Measurements from ENCODE around the gene NF2. TPM values are rescaled to one million over a fixed set of nuclear protein-coding genes. Genes with fewer than 3 reads are reported as not detected.
A peak's percentile ranks its signal among the peaks of the same experiment; 100 is the strongest.

Gene NF2
- total and polyA plus RNA-seq, 10 of the 15 experiments (the other 5 are each of a cell fraction or from before 2014, with no cell fraction given), result 2.2 to 49.8 (median 22.5) TPM

DNA sequence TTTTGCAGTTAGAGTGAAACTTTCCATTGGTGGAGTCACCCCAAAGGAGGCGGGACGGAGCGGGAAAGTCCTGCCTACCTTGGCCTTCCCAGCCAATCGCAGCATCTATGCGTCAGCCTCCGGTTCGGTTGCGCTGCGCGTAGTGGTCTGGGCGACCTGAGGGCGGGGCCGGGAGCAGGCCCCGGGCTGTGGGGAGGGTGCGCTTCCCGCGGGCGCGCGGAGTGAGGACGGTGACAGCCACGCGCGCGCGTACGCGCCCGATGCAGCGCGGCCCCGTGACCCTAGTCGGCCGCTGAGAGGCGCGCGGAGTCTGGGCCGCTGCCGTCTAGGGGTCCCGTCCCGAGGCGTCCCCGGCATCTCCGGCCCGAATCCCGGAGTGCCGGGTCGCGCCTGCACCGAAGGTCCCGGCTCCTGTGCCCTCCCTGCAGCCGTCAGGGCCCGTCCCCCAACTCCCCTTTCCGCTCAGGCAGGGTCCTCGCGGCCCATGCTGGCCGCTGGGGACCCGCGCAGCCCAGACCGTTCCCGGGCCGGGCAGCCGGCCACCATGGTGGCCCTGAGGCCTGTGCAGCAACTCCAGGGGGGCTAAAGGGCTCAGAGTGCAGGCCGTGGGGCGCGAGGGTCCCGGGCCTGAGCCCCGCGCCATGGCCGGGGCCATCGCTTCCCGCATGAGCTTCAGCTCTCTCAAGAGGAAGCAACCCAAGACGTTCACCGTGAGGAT is at the start of gene NF2 (continued):
- TF ChIP-seq, protein P1, sequence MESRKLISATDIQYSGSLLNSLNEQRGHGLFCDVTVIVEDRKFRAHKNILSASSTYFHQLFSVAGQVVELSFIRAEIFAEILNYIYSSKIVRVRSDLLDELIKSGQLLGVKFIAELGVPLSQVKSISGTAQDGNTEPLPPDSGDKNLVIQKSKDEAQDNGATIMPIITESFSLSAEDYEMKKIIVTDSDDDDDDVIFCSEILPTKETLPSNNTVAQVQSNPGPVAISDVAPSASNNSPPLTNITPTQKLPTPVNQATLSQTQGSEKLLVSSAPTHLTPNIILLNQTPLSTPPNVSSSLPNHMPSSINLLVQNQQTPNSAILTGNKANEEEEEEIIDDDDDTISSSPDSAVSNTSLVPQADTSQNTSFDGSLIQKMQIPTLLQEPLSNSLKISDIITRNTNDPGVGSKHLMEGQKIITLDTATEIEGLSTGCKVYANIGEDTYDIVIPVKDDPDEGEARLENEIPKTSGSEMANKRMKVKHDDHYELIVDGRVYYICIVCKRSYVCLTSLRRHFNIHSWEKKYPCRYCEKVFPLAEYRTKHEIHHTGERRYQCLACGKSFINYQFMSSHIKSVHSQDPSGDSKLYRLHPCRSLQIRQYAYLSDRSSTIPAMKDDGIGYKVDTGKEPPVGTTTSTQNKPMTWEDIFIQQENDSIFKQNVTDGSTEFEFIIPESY (IDR thresholded peaks at IDR 0.05), result no peak
- TF ChIP-seq SP1 (IDR thresholded peaks at IDR 0.05; ENCODE audit: low read depth, low read length) (peak; percentile 99), SUPT20H (IDR thresholded peaks at IDR 0.05; ENCODE audit: borderline replicate concordance, control insufficient read depth, low read depth, low read length) (no peak), NKRF (conservative IDR thresholded peaks at IDR 0.05) (peak; percentile 72), DPF2 (IDR thresholded peaks at IDR 0.05) (peak; percentile 56; the same call in 1 of the 2 replicates), GABPA (IDR thresholded peaks at IDR 0.05; ENCODE audit: low read depth) (peak; percentile 59; the same call in 1 of the 2 replicates), EZH2 (IDR thresholded peaks at IDR 0.05; ENCODE audit: borderline replicate concordance, control insufficient read depth, low read depth, low read length) (no peak), CBX5 (IDR thresholded peaks at IDR 0.05; ENCODE audit: low read depth) (no peak), RBBP5 (conservative IDR thresholded peaks at IDR 0.05) (no peak), KDM1A (IDR thresholded peaks at IDR 0.05; ENCODE audit: borderline replicate concordance) (no peak), CEBPZ (IDR thresholded peaks at IDR 0.05; ENCODE audit: low read depth, low read length) (peak; percentile 92), GATAD2B (conservative IDR thresholded peaks at IDR 0.05; ENCODE audit: low read depth) (peak; percentile 91), RELA (IDR thresholded peaks at IDR 0.05; ENCODE audit: borderline replicate concordance, partially characterized antibody) (peak; percentile 25), USF2 (IDR thresholded peaks at IDR 0.05; ENCODE audit: borderline replicate concordance, low read depth, low read length) (no peak; the same call in 1 of the 2 replicates), TARDBP (IDR thresholded peaks at IDR 0.05; ENCODE audit: borderline replicate concordance) (no peak), ZNF24 (IDR thresholded peaks at IDR 0.05) (no peak), CREM (IDR thresholded peaks at IDR 0.05; ENCODE audit: low read depth) (peak; percentile 89)
- TF ChIP-seq, protein P2, sequence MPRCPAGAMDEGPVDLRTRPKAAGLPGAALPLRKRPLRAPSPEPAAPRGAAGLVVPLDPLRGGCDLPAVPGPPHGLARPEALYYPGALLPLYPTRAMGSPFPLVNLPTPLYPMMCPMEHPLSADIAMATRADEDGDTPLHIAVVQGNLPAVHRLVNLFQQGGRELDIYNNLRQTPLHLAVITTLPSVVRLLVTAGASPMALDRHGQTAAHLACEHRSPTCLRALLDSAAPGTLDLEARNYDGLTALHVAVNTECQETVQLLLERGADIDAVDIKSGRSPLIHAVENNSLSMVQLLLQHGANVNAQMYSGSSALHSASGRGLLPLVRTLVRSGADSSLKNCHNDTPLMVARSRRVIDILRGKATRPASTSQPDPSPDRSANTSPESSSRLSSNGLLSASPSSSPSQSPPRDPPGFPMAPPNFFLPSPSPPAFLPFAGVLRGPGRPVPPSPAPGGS (IDR thresholded peaks at IDR 0.05; ENCODE audit: borderline replicate concordance, insufficient read depth, low read depth, low read length, poor library complexity, severe bottlenecking), result no peak
- TF ChIP-seq, protein P3, sequence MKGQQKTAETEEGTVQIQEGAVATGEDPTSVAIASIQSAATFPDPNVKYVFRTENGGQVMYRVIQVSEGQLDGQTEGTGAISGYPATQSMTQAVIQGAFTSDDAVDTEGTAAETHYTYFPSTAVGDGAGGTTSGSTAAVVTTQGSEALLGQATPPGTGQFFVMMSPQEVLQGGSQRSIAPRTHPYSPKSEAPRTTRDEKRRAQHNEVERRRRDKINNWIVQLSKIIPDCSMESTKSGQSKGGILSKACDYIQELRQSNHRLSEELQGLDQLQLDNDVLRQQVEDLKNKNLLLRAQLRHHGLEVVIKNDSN (IDR thresholded peaks at IDR 0.05; ENCODE audit: borderline replicate concordance, extremely low read length, insufficient read depth, low read depth, low read length), result peak; percentile 36

Measured in GM12878 (cell line).